Activated CD8-positive, alpha-beta memory T cell treated with anti-CD3 and anti-CD28 coated beads for 24 hours (primary cell): ENCODE measurements around the gene ADSL.

ENCODE experiments used
- DNase-seq: peaks from one replicate; pipeline ENCODE4 v3.0.0-alpha.2; 2020

ADSL gene

DNA sequence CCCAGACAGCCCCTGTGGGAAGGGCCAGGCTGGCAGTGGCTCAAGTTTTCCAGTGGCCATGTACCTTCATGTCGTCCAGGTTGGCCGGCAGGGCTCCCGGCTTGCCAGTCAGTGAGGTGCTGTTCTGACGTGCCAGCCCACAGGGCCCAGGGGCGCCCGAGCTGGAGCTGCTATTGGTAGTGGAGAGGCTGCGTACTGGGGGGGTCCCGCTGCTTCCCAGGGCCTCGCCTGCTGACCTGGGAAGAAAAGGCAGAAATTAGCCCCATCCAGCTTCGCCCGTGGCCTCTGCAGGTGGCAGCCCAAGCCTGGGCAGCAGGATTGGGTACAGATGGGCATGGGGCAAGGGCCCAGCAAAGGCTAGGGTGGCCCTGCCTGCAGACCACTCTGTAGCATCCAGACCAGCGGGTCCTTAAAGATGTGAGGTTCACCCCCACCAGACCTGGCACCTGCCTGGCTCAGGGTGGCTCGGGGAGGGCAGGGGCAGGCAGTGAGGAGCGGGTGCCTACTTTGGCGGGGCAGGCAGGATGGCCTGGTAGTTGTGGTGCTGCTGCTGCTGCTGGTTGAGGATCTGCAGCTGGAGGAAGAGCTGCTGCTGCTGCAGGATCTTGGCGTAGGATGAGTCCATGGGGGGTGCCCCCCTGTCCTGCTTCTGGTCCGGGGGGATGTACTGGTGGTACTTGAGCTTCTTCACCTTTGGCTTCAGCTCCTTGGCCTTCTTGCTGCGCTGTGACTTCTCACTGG lies 74.2 kb downstream of the ADSL start:
- no peak for DNase-seq

DNA sequence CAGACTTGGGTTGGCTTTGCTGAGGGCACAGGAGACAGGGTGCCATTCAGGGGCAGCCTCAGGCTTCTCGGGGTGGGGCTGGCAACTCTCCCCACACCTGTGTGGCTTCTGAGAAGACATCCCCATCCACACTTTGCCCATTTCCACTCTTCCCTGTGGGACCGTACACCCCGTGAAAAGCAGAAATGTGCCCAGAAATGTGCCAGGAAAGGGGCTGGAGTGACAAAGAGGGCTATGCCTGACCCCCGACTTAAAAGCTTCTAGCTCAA lies 74.7 kb downstream of the ADSL start:
- DNase-seq, result no peak

- no peak for DNase-seq
Measured at GRCh38 chr22:40421941-40422340, 75.6 kb downstream of the ADSL start.

DNA sequence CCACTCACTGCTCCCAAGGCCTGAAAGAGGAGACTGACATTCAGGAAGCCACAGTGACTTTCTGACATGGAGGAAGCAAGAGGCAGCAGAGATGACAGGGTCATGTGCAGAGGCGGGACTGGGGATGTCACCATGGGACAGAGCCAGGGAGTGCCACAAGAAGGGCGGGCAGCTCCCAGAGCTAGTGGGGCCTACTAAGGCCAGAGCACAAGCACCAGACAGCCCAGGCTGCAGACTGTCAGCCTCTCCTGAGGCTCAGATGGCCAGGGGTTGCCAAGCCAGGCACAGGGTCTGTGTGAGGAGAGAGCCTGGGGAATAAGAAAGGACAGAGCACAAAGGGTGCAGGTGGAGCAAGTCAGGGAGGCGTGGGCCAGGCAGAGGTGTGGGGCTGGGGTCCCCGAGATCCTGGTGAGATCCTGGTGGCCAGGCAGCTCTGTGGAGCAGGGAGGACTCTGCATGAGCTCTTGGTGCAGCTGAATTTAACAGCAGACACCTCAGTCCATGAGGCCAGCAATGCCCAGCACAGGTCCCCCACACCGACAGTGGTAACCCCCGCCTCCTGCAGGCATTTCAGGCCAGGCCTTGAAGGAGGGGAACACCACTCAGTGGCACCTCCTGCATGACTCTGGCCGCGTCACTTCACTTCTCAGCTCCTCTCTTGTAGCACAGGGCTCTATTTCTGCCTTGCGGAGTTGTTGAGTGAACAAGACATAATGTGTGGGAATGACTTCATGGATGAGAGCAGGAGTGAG lies 76.4 kb downstream of the ADSL start:
- DNase-seq, result no peak

DNA sequence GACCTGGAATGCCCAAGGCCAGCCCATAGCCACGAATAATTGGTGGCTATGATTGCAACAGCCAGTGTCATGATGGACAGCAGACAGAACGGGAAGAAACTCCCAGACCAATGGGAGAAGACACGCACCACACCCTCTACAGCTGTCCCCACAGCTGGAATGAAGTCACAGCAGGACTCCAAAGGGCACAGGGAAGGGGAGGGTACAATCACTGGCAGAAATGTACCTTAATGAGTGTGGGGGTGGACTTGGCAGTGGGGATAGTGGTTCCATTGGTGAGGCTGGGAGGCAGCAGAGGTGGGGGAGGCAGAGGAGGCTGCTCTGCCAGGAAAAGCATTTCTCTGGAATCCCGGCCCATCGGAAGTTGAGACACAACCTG lies 77.0 kb downstream of the ADSL start:
- no peak for DNase-seq

DNA sequence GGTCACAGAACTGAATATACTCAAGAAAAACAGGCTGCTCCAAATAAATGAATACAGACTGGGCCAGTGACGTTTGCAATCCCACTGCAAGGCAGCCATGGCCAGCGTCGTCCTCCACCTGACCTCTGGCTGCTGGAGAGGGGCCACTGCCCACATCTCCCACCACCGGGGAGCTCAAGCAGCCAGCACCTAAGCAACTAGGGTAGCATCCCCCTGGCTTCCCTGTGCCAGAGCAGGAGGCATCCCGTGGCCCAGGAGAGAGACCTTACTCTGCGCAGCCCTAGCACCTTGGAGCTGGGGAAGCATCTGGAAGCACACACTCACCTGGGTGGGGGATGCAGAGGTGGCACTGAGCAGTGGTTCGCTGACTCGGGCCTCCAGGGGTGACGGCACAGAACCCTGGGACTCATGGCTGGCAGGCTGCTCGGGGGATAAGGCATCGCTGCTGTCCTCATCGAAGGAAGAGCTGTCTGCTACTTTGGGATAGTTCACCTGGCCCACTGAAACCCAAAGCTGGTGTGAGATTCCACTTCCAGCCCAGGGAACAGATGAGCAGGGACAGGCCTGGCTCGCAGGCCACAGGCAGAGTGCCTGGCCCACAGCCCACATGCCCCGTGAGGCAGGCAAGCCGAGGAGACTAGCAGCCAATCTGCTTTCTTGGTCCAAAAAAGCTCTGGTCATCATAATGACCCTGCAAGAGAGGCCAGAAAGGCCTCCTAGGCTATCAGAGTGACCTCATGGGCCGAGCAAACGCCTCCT lies 77.8 kb downstream of the ADSL start:
- DNase-seq, result no peak

GRCh38 chr22:40425082-40425481 lies 78.8 kb downstream of the ADSL start:
- DNase-seq, result no peak

DNA sequence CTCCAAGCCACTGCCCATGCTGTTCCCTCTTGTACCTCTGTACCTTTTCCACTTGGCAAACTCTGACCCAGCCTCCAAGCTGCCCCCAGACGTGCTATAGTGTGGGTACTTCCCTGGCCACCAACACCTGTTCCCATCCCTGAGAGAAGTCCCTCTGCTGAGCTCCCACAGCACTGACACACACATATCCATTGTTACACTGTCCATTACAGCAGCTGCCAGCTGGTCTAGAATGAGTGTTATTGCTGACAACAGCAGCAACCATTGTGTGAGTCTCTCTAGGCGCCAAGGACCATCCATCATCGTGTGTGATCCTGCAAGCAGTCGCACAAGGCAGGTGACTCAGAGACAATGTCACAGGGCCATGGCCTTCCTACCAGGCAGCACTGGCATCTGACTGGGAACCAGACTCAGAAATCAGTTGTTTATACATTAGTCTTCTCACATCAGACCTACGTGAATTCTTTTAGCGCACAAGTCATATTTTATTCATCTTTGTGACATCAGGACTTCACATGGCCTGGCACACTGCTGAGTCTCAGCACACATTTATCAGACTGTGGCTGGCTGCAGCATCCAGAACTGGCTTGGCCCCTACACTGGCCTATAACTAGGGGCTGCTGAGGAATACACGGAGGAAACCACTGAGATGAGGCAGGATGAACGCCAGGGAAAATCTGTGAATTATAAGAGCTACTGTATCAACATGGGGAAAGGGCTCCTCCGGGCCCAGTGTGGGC lies 80.5 kb downstream of the ADSL start:
- DNase-seq, result no peak

GRCh38 chr22:40428796-40429195 lies 82.5 kb downstream of the ADSL start:
- no peak for DNase-seq

- DNase-seq, result no peak
Measured at GRCh38 chr22:40429481-40429880, 83.2 kb downstream of the ADSL start.

DNA sequence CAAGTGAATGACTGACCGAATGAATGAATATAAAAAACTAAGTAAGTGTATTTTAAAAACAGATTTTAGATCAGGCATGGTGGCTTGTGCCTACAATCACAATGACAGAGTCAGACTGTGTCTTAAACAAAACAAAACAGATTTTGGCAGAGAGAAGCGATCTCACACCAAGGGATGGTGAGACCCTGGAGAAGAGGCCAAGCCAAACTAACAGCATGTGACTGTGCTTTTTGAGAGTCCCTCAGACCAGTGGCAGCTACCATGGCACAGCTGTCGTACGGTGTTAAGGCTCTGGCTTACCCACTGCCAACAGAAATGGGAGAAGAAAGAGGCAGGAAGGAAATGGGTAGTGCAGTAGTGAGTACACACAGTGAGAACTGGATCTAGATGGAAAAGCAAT lies 84.7 kb downstream of the ADSL start:
- no peak for DNase-seq

DNA sequence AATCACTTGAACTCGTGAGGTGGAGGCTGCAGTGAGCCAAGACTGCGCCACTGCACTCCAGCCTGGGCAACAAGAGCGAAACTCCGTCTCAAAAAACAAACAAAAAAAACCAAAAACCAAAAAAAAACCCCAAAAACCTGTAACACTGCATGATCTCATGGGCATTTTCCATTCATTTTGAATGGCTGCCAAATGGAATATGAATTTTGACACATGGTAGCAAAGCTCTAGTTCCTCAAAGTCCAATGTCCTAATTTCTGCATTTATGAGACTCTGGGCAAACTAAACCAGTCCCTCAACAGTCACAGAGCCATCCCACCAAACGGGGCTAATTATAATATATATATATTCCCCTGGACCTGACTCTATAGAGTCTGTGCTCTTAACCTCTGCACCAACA lies 85.9 kb downstream of the ADSL start:
- no peak for DNase-seq

GRCh38 chr22:40432625-40433024 lies 86.3 kb downstream of the ADSL start:
- DNase-seq, result no peak

GRCh38 chr22:40433416-40434090 lies 87.3 kb downstream of the ADSL start:
- no peak for DNase-seq

DNA sequence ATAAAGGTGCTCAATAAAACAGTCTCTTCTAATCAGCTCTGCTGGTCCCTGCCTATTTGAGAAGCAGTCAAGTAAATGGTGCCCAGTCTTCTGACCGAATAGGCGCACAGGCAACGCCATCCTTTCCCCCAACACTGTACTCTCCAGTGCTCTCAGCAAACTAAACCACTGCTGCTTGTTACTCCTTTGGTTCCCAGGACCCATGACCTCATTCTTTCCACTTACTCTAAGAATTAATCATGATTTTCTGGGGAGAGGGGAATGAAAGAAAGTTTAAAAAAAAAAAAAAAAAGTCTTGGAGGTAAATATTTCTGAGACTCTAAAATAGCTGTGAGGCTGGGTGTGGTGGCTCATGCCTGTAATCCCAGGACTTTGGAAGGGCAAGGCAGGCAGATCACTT lies 87.8 kb downstream of the ADSL start:
- DNase-seq, result no peak

DNA sequence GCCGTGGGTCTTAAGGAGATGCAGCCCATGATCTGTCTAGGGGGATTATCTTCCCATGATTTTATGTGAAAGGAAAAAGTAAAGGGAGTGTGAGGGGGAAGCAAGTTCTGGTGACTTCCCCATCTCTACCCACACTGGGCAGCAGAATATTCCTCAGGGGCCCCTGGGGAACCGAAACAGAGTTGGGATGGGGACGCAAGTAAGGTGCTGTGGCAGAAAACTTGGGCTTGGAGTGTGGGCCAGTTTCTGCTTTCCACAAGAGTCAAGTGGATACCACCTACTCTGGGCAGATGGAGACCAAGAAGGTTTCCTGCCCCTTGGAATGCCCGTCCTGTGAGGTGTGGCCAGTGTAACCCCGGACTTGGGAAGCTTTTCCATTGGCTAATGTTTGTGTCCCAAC lies 88.4 kb downstream of the ADSL start:
- DNase-seq, result no peak

- DNase-seq, result peak; percentile 76
Measured at GRCh38 chr22:40436505-40437431, 90.5 kb downstream of the ADSL start.
